HepG2 (cell line): ENCODE results near the gene B3GNT8. TPM values are rescaled to one million over a fixed set of nuclear protein-coding genes. Genes with fewer than 3 reads are reported as not detected.

Experiments used
- FIP1L1 ChIP-seq: fragments of 200-400 bp; formaldehyde crosslinking; IDR thresholded peaks from 2 replicates; pipeline ENCODE4 v1.6.1; 2018; ENCODE audit warnings: low read depth, mild to moderate bottlenecking, low read length, moderate library complexity, borderline replicate concordance; ENCODE audit not compliant: insufficient read depth
- HDAC2 ChIP-seq: sonication (generic); formaldehyde crosslinking; IDR thresholded peaks from 2 replicates; pipeline ENCODE4 v1.4.0; 2020; ENCODE audit warnings: missing genetic modification reagents
- MAF1 ChIP-seq: sonication (generic); formaldehyde crosslinking; IDR thresholded peaks from 2 replicates; pipeline ENCODE4 v1.5.0; 2020; ENCODE audit warnings: missing genetic modification reagents, borderline replicate concordance
- NFE2L1 ChIP-seq: sonication (generic); formaldehyde crosslinking; IDR thresholded peaks from 2 replicates; pipeline ENCODE4 v1.4.0; 2020; ENCODE audit warnings: missing genetic modification reagents, mild to moderate bottlenecking, borderline replicate concordance
- RBM39 ChIP-seq: fragments of 200-400 bp; formaldehyde crosslinking; IDR thresholded peaks from one replicate; pipeline ENCODE4 v1.6.1; 2018; ENCODE audit warnings: antibody characterized with exemption, mild to moderate bottlenecking, low read depth, low read length; ENCODE audit not compliant: poor library complexity, severe bottlenecking
- TMF1 ChIP-seq: sonication (generic); formaldehyde crosslinking; IDR thresholded peaks from 2 replicates; pipeline ENCODE4 v1.8.1; 2022; ENCODE audit warnings: low read depth, missing genetic modification reagents
- ZNF629 ChIP-seq: sonication (generic); formaldehyde crosslinking; conservative IDR thresholded peaks from 2 replicates; pipeline ENCODE4 v1.5.0; 2020; ENCODE audit warnings: missing genetic modification reagents
- polyA plus RNA-seq, 8 experiments: library from polyadenylated mRNA; depleted of rRNA in 3 of 8; stranded (reverse) in 7 of 8; unstranded in 1 of 8; fragments of >200 nt; fragmentation: Illumina TruSeq in 4 of 8; extraction: Trizol in 4 of 8; gene quantifications; 2 replicates each; pipeline versions ENCODE4 v1.2.1 to v1.2.3, GENCODE V29; 2011 to 2016; ENCODE audit warnings: low read depth in 4 of 8, missing spikeins in 1 of 8, mixed read lengths in 1 of 8; ENCODE audit not compliant: insufficient read depth in 1 of 8
- total RNA-seq, 5 experiments: library from RNA; depleted of rRNA; stranded (reverse); fragments of >200 nt; fragmentation: Illumina TruSeq; extraction: Trizol; gene quantifications; 2 replicates each; pipeline ENCODE4 v1.2.3, GENCODE V29; 2016; ENCODE audit warnings: low read depth in 1 of 5
- TF ChIP-seq, protein P1 (sequence below): sonication (generic); formaldehyde crosslinking; conservative IDR thresholded peaks from 2 replicates; pipeline ENCODE4 v1.4.0; 2020; ENCODE audit warnings: missing genetic modification reagents
- TF ChIP-seq, protein P2 (sequence below): sonication (generic); formaldehyde crosslinking; IDR thresholded peaks from 2 replicates; pipeline ENCODE4 v1.5.0; 2020; ENCODE audit warnings: mild to moderate bottlenecking, missing genetic modification reagents
- TF ChIP-seq, protein P3 (sequence below): sonication (generic); formaldehyde crosslinking; IDR thresholded peaks from 2 replicates; pipeline ENCODE4 v1.5.1; 2020; ENCODE audit warnings: missing genetic modification reagents, mild to moderate bottlenecking, borderline replicate concordance
- TF ChIP-seq, protein P4 (sequence below): sonication (generic); formaldehyde crosslinking; IDR thresholded peaks from 2 replicates; pipeline ENCODE4 v1.5.0; 2020; ENCODE audit warnings: missing genetic modification reagents
- TF ChIP-seq, protein P5 (sequence below): IDR thresholded peaks from 2 replicates; pipeline ENCODE4 v1.6.1; 2016

B3GNT8 gene
- total and polyA plus RNA-seq, 2 of the 13 experiments (the other 11 are each of a cell fraction or from before 2014, with no cell fraction given) = 0.26 to 1.9 TPM

DNA sequence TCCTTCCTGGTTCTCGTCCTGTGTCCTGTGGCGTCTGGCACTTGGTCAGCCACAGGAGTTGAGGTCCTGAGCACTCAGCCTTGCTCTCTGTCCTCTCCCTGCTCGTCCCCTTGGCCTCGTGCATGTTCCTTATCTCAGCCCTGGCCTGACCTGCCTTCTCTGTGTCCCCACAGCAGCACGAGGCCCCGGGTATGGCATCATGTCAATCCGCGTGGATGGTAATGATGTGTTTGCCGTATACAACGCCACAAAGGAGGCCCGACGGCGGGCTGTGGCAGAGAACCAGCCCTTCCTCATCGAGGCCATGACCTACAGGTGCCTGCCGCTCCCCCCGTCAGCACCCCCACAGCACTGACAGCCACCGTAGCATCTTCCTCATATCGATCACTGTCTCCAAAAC lies 4.7 kb downstream of the B3GNT8 start (continued):
- TF ChIP-seq, protein P1, sequence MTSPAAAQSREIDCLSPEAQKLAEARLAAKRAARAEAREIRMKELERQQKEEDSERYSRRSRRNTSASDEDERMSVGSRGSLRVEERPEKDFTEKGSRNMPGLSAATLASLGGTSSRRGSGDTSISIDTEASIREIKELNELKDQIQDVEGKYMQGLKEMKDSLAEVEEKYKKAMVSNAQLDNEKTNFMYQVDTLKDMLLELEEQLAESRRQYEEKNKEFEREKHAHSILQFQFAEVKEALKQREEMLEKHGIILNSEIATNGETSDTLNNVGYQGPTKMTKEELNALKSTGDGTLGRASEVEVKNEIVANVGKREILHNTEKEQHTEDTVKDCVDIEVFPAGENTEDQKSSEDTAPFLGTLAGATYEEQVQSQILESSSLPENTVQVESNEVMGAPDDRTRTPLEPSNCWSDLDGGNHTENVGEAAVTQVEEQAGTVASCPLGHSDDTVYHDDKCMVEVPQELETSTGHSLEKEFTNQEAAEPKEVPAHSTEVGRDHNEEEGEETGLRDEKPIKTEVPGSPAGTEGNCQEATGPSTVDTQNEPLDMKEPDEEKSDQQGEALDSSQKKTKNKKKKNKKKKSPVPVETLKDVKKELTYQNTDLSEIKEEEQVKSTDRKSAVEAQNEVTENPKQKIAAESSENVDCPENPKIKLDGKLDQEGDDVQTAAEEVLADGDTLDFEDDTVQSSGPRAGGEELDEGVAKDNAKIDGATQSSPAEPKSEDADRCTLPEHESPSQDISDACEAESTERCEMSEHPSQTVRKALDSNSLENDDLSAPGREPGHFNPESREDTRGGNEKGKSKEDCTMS (CRISPR knock-in tag) = no peak
- TF ChIP-seq TMF1 (CRISPR knock-in tag) (no peak), NFE2L1 (no peak), HDAC2 (CRISPR knock-in tag) (no peak), FIP1L1 (no peak), RBM39 (no peak), ZNF629 (CRISPR knock-in tag) (no peak), MAF1 (no peak)
- TF ChIP-seq, protein P2, sequence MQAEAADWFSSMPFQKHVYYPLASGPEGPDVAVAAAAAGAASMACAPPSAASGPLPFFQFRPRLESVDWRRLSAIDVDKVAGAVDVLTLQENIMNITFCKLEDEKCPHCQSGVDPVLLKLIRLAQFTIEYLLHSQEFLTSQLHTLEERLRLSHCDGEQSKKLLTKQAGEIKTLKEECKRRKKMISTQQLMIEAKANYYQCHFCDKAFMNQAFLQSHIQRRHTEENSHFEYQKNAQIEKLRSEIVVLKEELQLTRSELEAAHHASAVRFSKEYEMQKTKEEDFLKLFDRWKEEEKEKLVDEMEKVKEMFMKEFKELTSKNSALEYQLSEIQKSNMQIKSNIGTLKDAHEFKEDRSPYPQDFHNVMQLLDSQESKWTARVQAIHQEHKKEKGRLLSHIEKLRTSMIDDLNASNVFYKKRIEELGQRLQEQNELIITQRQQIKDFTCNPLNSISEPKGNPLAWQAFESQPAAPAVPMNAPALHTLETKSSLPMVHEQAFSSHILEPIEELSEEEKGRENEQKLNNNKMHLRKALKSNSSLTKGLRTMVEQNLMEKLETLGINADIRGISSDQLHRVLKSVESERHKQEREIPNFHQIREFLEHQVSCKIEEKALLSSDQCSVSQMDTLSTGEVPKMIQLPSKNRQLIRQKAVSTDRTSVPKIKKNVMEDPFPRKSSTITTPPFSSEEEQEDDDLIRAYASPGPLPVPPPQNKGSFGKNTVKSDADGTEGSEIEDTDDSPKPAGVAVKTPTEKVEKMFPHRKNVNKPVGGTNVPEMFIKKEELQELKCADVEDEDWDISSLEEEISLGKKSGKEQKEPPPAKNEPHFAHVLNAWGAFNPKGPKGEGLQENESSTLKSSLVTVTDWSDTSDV = no peak
- TF ChIP-seq, protein P3, sequence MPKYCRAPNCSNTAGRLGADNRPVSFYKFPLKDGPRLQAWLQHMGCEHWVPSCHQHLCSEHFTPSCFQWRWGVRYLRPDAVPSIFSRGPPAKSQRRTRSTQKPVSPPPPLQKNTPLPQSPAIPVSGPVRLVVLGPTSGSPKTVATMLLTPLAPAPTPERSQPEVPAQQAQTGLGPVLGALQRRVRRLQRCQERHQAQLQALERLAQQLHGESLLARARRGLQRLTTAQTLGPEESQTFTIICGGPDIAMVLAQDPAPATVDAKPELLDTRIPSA (CRISPR knock-in tag) = no peak
- TF ChIP-seq, protein P4, sequence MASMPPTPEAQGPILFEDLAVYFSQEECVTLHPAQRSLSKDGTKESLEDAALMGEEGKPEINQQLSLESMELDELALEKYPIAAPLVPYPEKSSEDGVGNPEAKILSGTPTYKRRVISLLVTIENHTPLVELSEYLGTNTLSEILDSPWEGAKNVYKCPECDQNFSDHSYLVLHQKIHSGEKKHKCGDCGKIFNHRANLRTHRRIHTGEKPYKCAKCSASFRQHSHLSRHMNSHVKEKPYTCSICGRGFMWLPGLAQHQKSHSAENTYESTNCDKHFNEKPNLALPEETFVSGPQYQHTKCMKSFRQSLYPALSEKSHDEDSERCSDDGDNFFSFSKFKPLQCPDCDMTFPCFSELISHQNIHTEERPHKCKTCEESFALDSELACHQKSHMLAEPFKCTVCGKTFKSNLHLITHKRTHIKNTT (CRISPR knock-in tag) = no peak
- TF ChIP-seq, protein P5, sequence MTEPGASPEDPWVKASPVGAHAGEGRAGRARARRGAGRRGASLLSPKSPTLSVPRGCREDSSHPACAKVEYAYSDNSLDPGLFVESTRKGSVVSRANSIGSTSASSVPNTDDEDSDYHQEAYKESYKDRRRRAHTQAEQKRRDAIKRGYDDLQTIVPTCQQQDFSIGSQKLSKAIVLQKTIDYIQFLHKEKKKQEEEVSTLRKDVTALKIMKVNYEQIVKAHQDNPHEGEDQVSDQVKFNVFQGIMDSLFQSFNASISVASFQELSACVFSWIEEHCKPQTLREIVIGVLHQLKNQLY = no peak
- TF ChIP-seq, all 625 proteins: peak for 0
